ENCODE data around the gene WNK1.
"Not testable (repeated sequence)": the region's sequence is repeated elsewhere in the genome, so short reads cannot be mapped to it uniquely, and the experiment has no call there.

Gene WNK1

GRCh38 chr12:913919-914698, 161.7 kb downstream of the WNK1 start:
- no peak for DNase-seq

- no peak for DNase-seq
Measured at GRCh38 chr12:915090-915489, 162.7 kb downstream of the WNK1 start.

DNA sequence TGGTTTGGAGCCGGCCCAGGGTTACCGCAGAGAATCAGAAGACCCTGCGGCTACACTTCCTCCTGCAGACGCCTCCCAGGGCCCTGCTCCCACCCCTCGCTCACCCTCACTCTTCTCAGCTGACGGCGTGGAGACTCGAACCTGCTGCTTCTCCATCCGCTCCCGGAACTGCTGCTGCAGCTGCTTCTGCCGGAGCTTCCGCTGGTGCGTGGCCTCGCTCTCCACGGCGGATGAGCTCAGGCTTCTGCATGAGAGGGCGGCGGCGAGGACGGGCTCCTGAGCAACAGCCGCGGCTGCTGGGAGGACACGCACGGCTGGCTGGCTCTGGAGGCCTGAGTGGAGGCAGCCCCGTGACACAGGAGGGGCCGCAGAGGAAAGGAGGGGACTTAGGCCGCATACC, 163.9 kb downstream of the WNK1 start:
- no peak for DNase-seq

GRCh38 chr12:916712-917445, 164.5 kb downstream of the WNK1 start:
- DNase-seq = no peak

GRCh38 chr12:920676-921075, 168.3 kb downstream of the WNK1 start:
- DNase-seq = no peak

- no peak for DNase-seq
Measured at GRCh38 chr12:922285-922684, 169.9 kb downstream of the WNK1 start.

- no peak for DNase-seq
Measured at GRCh38 chr12:926641-927040, 174.3 kb downstream of the WNK1 start.

GRCh38 chr12:931060-931459, 178.7 kb downstream of the WNK1 start:
- DNase-seq = no peak

GRCh38 chr12:931591-931990, 179.2 kb downstream of the WNK1 start:
- DNase-seq = no peak

GRCh38 chr12:935891-936290, 183.5 kb downstream of the WNK1 start:
- DNase-seq = not testable (repeated sequence)

DNA sequence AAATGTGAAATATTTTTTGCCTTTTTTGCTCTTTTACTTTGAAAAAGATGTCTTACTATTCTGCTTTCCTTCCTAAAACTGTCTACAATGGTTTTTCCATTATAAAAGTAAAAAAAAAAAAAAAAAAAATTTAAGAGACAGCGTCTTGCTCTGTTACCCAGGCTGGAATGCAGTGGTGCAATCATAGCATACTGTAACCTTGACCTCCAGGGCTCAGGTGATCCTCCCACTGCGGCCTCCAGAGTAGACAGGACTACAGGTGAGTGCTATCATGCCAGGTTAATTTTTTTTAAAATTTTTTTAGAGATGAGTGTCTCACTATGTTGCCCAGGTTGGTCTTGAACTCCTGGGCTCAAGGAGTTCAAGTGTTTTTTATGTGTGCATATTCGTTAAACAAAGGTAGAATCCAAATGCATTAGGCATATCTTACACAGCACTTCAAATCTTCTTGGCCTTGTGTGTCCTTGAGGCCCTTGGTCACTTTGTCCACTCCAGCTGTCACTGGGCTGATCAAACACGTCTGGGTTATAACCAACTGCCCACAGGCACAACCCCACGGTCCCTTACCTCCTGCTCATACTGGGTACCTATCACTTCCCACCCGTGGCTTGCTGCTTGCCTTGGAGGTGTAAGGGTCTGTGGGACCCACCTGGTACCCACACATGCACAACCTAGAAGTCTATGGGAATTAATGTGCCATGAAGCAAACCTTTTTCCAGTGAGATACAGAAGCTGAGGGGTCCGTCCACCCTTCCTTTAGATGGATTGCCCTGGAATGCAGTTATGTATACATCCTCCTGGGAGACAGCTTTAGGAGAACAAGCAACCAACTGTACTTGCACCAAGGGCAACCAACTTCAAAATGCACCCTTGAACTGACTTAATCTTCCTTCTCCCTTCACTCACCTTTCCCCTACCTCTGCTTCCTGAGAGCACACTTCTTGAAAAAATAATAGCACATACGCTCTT, 184.3 kb downstream of the WNK1 start:
- DNase-seq = no peak

GRCh38 chr12:938810-939209, 186.4 kb downstream of the WNK1 start:
- DNase-seq = no peak

GRCh38 chr12:943051-943450, 190.7 kb downstream of the WNK1 start:
- DNase-seq = no peak

DNA sequence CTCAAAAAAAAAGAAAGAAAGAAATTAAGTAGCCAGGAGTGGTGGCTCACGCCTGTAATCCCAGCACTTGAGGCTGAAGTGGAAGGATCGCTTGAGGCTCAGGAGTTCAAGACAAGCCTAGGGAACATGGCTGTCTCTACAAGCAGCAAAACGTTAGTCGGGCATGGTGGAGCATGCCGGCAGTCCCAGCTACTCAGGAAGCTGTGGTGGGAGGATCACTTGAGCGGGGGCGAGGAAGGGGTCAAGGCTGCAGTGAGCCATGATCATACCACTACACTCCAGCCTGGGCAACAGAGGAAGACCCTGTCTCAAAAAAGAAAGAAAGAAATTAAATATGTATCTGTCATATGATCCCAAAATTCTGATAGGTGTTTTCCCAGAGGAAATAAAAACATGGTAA, 191.8 kb downstream of the WNK1 start:
- DNase-seq = no peak

GRCh38 chr12:946212-946611, 193.8 kb downstream of the WNK1 start:
- DNase-seq = no peak

GRCh38 chr12:946631-947030, 194.3 kb downstream of the WNK1 start:
- no peak for DNase-seq

DNA sequence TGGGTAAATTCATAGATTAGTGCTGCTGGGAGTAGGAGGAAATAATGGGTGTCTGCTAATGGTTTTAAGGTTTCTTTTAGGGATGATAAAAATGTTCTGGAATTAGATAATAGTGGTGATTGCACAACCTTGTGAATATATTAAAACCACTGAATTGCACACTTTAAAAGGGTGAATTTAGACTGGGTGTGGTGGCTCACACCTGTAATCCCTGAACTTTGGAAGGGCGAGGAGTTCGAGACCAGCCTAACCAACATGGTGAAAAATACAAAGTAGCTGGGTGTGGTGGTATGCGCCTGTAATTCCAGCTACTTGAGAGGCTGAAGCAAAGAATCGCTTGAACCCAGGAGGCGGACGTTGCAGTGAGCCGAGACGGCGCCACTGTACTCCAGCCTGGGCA, 195.9 kb downstream of the WNK1 start:
- no peak for DNase-seq

DNA sequence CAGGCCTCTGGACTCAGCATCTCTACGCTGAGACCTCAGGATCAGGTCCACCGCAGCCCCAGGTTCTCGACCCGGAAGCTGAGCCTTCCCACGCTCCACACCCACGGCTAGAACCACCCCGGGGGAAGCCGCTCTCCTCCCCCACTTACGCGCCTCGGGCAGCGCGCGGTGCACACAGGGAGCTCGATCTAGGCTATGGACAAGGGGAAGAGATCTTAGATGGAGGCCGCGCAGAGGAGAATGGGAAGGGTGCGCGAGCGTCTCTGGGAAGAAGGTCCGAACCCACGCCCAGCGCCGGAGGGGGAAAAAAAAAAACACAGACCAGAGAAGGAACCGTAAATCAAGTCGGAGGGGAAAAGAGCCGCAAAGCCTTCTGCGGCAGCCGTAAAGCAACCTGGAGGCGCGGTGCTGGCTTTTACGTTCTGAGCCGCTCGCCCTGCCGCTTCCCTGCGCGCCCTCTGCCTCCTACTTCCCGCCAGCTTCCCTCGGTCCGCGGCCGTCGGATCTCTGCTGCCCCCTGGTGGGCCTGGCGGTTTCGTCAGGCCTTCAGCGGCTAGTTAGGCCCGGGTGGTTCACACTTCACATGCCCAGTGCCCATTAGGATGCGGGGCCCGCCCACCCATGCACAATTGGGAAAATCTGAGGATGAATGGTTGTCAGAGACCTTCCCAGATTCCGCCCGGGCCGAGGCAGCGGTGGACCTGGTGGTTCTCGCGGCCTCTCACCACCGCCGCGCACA, 197.2 kb downstream of the WNK1 start, which contains the start of gene RAD52:
RAD52 (minus strand) TSS at position 242 of the 739 bp plus-strand sequence. CDS start 16,636 bp downstream, outside the sequence.
- peak; percentile 80 for DNase-seq

GRCh38 chr12:951176-951575, 198.8 kb downstream of the WNK1 start:
- no peak for DNase-seq

GRCh38 chr12:953776-954175, 201.4 kb downstream of the WNK1 start:
- DNase-seq = no peak

DNA sequence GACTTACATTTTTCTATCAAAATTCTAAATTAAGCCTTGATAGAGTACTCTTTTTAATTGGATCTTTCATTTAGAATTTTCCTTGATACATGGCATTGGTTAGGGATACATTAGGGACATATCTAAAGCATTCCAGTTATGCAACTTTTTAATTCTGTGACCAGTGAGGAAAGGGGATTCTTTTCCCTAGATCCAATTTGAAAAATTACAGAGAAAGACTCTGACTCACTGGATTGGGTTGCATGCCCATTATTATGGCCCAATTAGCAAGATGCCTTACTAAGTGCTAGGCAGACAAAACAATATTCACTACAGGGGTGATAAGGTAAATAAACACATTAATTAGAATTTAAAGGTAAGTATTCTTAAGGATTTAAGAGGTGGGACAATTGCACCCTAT, 202.4 kb downstream of the WNK1 start:
- no peak for DNase-seq

GRCh38 chr12:955939-956338, 203.6 kb downstream of the WNK1 start:
- no peak for DNase-seq

Data from SHP77 treated with DMSO at 0.1 percent for 48 hours (cell line).